Dendritic cell treated with granulocyte-macrophage colony-stimulating factor and Interleukin-4, amounts not matched to agents 40 ng/mL and 50 ng/mL, for 4 days (primary cell): ENCODE results near the gene ZNF574.

ENCODE experiments used
- H3K27ac Mint-ChIP-seq: one replicate; pipeline ENCODE4 v1.8.0; 2022; ENCODE audit warnings: mild to moderate bottlenecking, mixed read lengths
- H3K27me3 Mint-ChIP-seq: one replicate; pipeline ENCODE4 v1.8.0; 2022; ENCODE audit warnings: mild to moderate bottlenecking, mixed read lengths
- H3K36me3 Mint-ChIP-seq: one replicate; pipeline ENCODE4 v1.8.0; 2022; ENCODE audit warnings: low read depth, mixed read lengths
- H3K4me1 Mint-ChIP-seq: one replicate; pipeline ENCODE4 v1.8.0; 2022; ENCODE audit warnings: low read depth, mixed read lengths
- H3K4me3 Mint-ChIP-seq: one replicate; pipeline ENCODE4 v1.8.0; 2022; ENCODE audit warnings: mild to moderate bottlenecking, moderate library complexity, mixed read lengths
- H3K9me3 Mint-ChIP-seq: one replicate; pipeline ENCODE4 v1.8.0; 2022; ENCODE audit warnings: mixed read lengths
- intact Hi-C: fragments of 100-400 bp; cut with micrococcal nuclease; formaldehyde crosslinking; loops from one replicate; pipeline ENCODE4 v1.15.0; 2022

ZNF574 gene

GRCh38 chr19:42081584-42082203, 5.7 kb downstream of the ZNF574 start:
- Mint-ChIP-seq H3K4me3 (no peak overlapping the region), H3K4me1 (peaks cover 23% of the 10 kb centered on the region), H3K36me3 (peaks cover 53% of the 10 kb centered on the region), H3K9me3 (no peaks in the 10 kb centered on the region), H3K27me3 (no peaks in the 10 kb centered on the region), H3K27ac (no peak overlapping the region)
- intact Hi-C loops, result no loop called here

GRCh38 chr19:42083537-42083936, 7.6 kb downstream of the ZNF574 start:
- H3K27ac Mint-ChIP-seq, result no peak overlapping the region
- H3K27me3 Mint-ChIP-seq, result no peaks in the 10 kb centered on the region
- H3K36me3 Mint-ChIP-seq, result peaks cover 41% of the 10 kb centered on the region
- peaks cover 14% of the 10 kb centered on the region for H3K4me1 Mint-ChIP-seq
- intact Hi-C loops, result no loop called here
- H3K4me3 Mint-ChIP-seq, result no peak overlapping the region
- no peaks in the 10 kb centered on the region for H3K9me3 Mint-ChIP-seq

- H3K27me3 Mint-ChIP-seq, result no peaks in the 10 kb centered on the region
- H3K9me3 Mint-ChIP-seq, result no peaks in the 10 kb centered on the region
- H3K36me3 Mint-ChIP-seq, result peaks cover 31% of the 10 kb centered on the region
- H3K4me1 Mint-ChIP-seq, result peaks cover 41% of the 10 kb centered on the region
- intact Hi-C loops, result no loop called here
- H3K27ac Mint-ChIP-seq, result no peak overlapping the region
- H3K4me3 Mint-ChIP-seq, result no peak overlapping the region
Measured at GRCh38 chr19:42086188-42086736, 10.3 kb downstream of the ZNF574 start.

GRCh38 chr19:42086770-42087550, 11.0 kb downstream of the ZNF574 start:
- H3K27me3 Mint-ChIP-seq, result no peaks in the 10 kb centered on the region
- no peak overlapping the region for H3K4me3 Mint-ChIP-seq
- H3K4me1 Mint-ChIP-seq, result peaks cover 43% of the 10 kb centered on the region
- no peaks in the 10 kb centered on the region for H3K9me3 Mint-ChIP-seq
- H3K27ac Mint-ChIP-seq, result no peak overlapping the region
- H3K36me3 Mint-ChIP-seq, result peaks cover 31% of the 10 kb centered on the region
- intact Hi-C loops, result no loop called here

- Mint-ChIP-seq H3K36me3 (peaks cover 35% of the 10 kb centered on the region), H3K27ac (peak overlapping the region; percentile 62), H3K4me3 (peak overlapping the region; percentile 1), H3K9me3 (no peaks in the 10 kb centered on the region), H3K27me3 (no peaks in the 10 kb centered on the region), H3K4me1 (peaks cover 43% of the 10 kb centered on the region)
- intact Hi-C loops, result no loop called here
Measured at GRCh38 chr19:42088471-42089190, 12.7 kb downstream of the ZNF574 start.

- H3K36me3 Mint-ChIP-seq, result peaks cover 41% of the 10 kb centered on the region
- peak overlapping the region; percentile 1 for H3K4me3 Mint-ChIP-seq
- intact Hi-C loops, result no loop called here
- H3K9me3 Mint-ChIP-seq, result no peaks in the 10 kb centered on the region
- H3K4me1 Mint-ChIP-seq, result peaks cover 43% of the 10 kb centered on the region
- H3K27me3 Mint-ChIP-seq, result no peaks in the 10 kb centered on the region
- peak overlapping the region; percentile 62 for H3K27ac Mint-ChIP-seq
Measured at GRCh38 chr19:42089191-42089750, 13.3 kb downstream of the ZNF574 start.

- Mint-ChIP-seq H3K27ac (no peak overlapping the region), H3K9me3 (no peaks in the 10 kb centered on the region), H3K36me3 (peaks cover 46% of the 10 kb centered on the region), H3K4me3 (no peak overlapping the region), H3K4me1 (peaks cover 43% of the 10 kb centered on the region), H3K27me3 (no peaks in the 10 kb centered on the region)
- intact Hi-C loops, result no loop called here
Measured at GRCh38 chr19:42089772-42090171, 13.8 kb downstream of the ZNF574 start.

GRCh38 chr19:42090672-42091071, 14.7 kb downstream of the ZNF574 start:
- no peak overlapping the region for H3K4me3 Mint-ChIP-seq
- H3K27ac Mint-ChIP-seq, result no peak overlapping the region
- H3K4me1 Mint-ChIP-seq, result peaks cover 43% of the 10 kb centered on the region
- intact Hi-C loops, result no loop called here
- H3K9me3 Mint-ChIP-seq, result no peaks in the 10 kb centered on the region
- H3K36me3 Mint-ChIP-seq, result peaks cover 55% of the 10 kb centered on the region
- H3K27me3 Mint-ChIP-seq, result no peaks in the 10 kb centered on the region

GRCh38 chr19:42091300-42091699, 15.3 kb downstream of the ZNF574 start:
- H3K36me3 Mint-ChIP-seq, result peaks cover 62% of the 10 kb centered on the region
- no peaks in the 10 kb centered on the region for H3K27me3 Mint-ChIP-seq
- no peak overlapping the region for H3K27ac Mint-ChIP-seq
- intact Hi-C loops, result no loop called here
- H3K4me3 Mint-ChIP-seq, result no peak overlapping the region
- H3K4me1 Mint-ChIP-seq, result peaks cover 38% of the 10 kb centered on the region
- H3K9me3 Mint-ChIP-seq, result no peaks in the 10 kb centered on the region

GRCh38 chr19:42091742-42092141, 15.8 kb downstream of the ZNF574 start:
- H3K4me3 Mint-ChIP-seq, result no peak overlapping the region
- no peaks in the 10 kb centered on the region for H3K27me3 Mint-ChIP-seq
- peaks cover 66% of the 10 kb centered on the region for H3K36me3 Mint-ChIP-seq
- intact Hi-C loops, result no loop called here
- H3K27ac Mint-ChIP-seq, result no peak overlapping the region
- H3K9me3 Mint-ChIP-seq, result no peaks in the 10 kb centered on the region
- H3K4me1 Mint-ChIP-seq, result peaks cover 38% of the 10 kb centered on the region

- H3K4me3 Mint-ChIP-seq, result no peak overlapping the region
- peaks cover 72% of the 10 kb centered on the region for H3K36me3 Mint-ChIP-seq
- peaks cover 38% of the 10 kb centered on the region for H3K4me1 Mint-ChIP-seq
- H3K27me3 Mint-ChIP-seq, result no peaks in the 10 kb centered on the region
- intact Hi-C loops, result no loop called here
- H3K27ac Mint-ChIP-seq, result no peak overlapping the region
- H3K9me3 Mint-ChIP-seq, result no peaks in the 10 kb centered on the region
Measured at GRCh38 chr19:42092350-42092749, 16.4 kb downstream of the ZNF574 start.

GRCh38 chr19:42093505-42093904, 17.5 kb downstream of the ZNF574 start:
- Mint-ChIP-seq H3K27ac (no peak overlapping the region), H3K36me3 (peaks cover 84% of the 10 kb centered on the region), H3K4me3 (no peak overlapping the region), H3K27me3 (no peaks in the 10 kb centered on the region), H3K4me1 (peaks cover 29% of the 10 kb centered on the region), H3K9me3 (no peaks in the 10 kb centered on the region)
- intact Hi-C loops, result no loop called here

- no peak overlapping the region for H3K27ac Mint-ChIP-seq
- intact Hi-C loops, result no loop called here
- peaks cover 88% of the 10 kb centered on the region for H3K36me3 Mint-ChIP-seq
- no peaks in the 10 kb centered on the region for H3K9me3 Mint-ChIP-seq
- no peak overlapping the region for H3K4me3 Mint-ChIP-seq
- no peaks in the 10 kb centered on the region for H3K27me3 Mint-ChIP-seq
- peaks cover 25% of the 10 kb centered on the region for H3K4me1 Mint-ChIP-seq
Measured at GRCh38 chr19:42093926-42094325, 18.0 kb downstream of the ZNF574 start.
